T-cell (primary cell): ENCODE results near the gene AUH. TPM values are rescaled to one million over a fixed set of nuclear protein-coding genes. Genes with fewer than 3 reads are reported as not detected.
"Not testable (repeated sequence)": the region's sequence is repeated elsewhere in the genome, so short reads cannot be mapped to it uniquely, and the experiment has no call there.

Experiments used
- ATAC-seq, 4 experiments: fragments of 200-7000 bp in 3 of 4; fragments of 150-1000 bp in 1 of 4; cut with Tn5 transposase; replicated peaks in 1 of 4; 1 replicate in 3 of 4; 2 replicates in 1 of 4; pipeline ENCODE4 v1.10.0; 2021; ENCODE audit warnings: moderate library complexity in 3 of 4, mild to moderate bottlenecking in 2 of 4, moderate number of reproducible peaks in 1 of 4
- CTCF ChIA-PET, 2 donors: fragments of 300-600 bp; sonication (Branson Sonifier 250); formaldehyde crosslinking; loops; one replicate each; lab custom pipeline; 2022; ENCODE audit warnings: antibody characterized with exemption in 2 of 2; lab: Charles Lee
- POLR2A ChIA-PET, 2 donors: fragments of 300-600 bp; sonication (Branson Sonifier 250); formaldehyde crosslinking; loops; one replicate each; lab custom pipeline; 2022; ENCODE audit warnings: antibody characterized with exemption in 2 of 2; lab: Charles Lee
- DNase-seq, 35 experiments: peaks; one replicate each; pipeline versions ENCODE4 v3.0.0 to v3.0.0-alpha.2; 2013 to 2023
- H3K27ac ChIP-seq: one replicate; pipeline ENCODE4 v1.5.1; 2013; ENCODE audit warnings: low read length
- H3K27me3 ChIP-seq, 2 experiments: replicated peaks in 1 of 2; 1 replicate in 1 of 2; 2 replicates in 1 of 2; pipeline versions ENCODE4 v1.6.1 to v1.7.0; 2013; ENCODE audit warnings: low read length in 1 of 2, mixed read lengths in 1 of 2; ENCODE audit not compliant: control insufficient read depth in 2 of 2, insufficient read depth in 2 of 2; ENCODE audit errors: extremely low read depth in 1 of 2
- H3K36me3 ChIP-seq, 2 donors: 1 replicate in 1 of 2; 2 replicates in 1 of 2; pipeline versions ENCODE4 v1.6.1 to v1.7.0; 2013; ENCODE audit warnings: low read length in 1 of 2; ENCODE audit not compliant: control insufficient read depth in 2 of 2, insufficient read depth in 1 of 2; ENCODE audit errors: extremely low read depth in 1 of 2
- H3K4me1 ChIP-seq, 2 experiments: 1 replicate in 1 of 2; 2 replicates in 1 of 2; pipeline versions ENCODE4 v1.6.1 to v1.7.0; 2013; ENCODE audit warnings: low read length in 2 of 2, mixed read lengths in 1 of 2; ENCODE audit not compliant: insufficient read depth in 2 of 2, control insufficient read depth in 1 of 2; ENCODE audit errors: extremely low read depth in 1 of 2
- H3K4me3 ChIP-seq, 2 donors: 1 replicate in 1 of 2; 2 replicates in 1 of 2; pipeline versions ENCODE4 v1.5.1 to v1.7.0; 2013; ENCODE audit warnings: mild to moderate bottlenecking in 2 of 2, low read length in 1 of 2, moderate library complexity in 1 of 2; ENCODE audit not compliant: control insufficient read depth in 1 of 2; ENCODE audit errors: extremely low read depth in 1 of 2
- H3K9me3 ChIP-seq: 2 replicates; pipeline ENCODE4 v1.7.0; 2013
- H3K27ac Mint-ChIP-seq, 2 donors: one replicate each; pipeline ENCODE4 v1.8.0; 2020 to 2021; ENCODE audit warnings: mild to moderate bottlenecking in 2 of 2, mixed read lengths in 2 of 2
- H3K27me3 Mint-ChIP-seq, 2 donors: one replicate each; pipeline ENCODE4 v1.8.0; 2021 to 2022; ENCODE audit warnings: mixed read lengths in 2 of 2
- H3K36me3 Mint-ChIP-seq: one replicate; pipeline ENCODE4 v1.8.0; 2021; ENCODE audit warnings: mixed read lengths
- H3K4me1 Mint-ChIP-seq, 3 donors: one replicate each; pipeline ENCODE4 v1.8.0; 2020 to 2022; ENCODE audit warnings: mixed read lengths in 3 of 3, mild to moderate bottlenecking in 1 of 3
- H3K4me3 Mint-ChIP-seq, 3 donors: one replicate each; pipeline ENCODE4 v1.8.0; 2020 to 2022; ENCODE audit warnings: mild to moderate bottlenecking in 3 of 3, mixed read lengths in 3 of 3, moderate library complexity in 3 of 3
- H3K9me3 Mint-ChIP-seq, 3 donors: one replicate each; pipeline ENCODE4 v1.8.0; 2020 to 2022; ENCODE audit warnings: mixed read lengths in 3 of 3
- WGBS: methylation state at CpG from one replicate; pipeline ENCODE4 v1.1.5; 2013; ENCODE audit warnings: missing lambda C conversion rate; ENCODE audit not compliant: insufficient coverage; 5-methylcytosine and 5-hydroxymethylcytosine counted together
- total RNA-seq, 35 experiments: library from RNA in 6 of 35; stranded (reverse) in 6 of 35; fragments of 120-200 nt in 1 of 35; gene quantifications; one replicate each; pipeline versions ENCODE4 v1.2.1 to v1.2.4 and lab custom pipeline; 2013 to 2026

Gene AUH
- total RNA-seq, 5 donors from 2014 or later (not counting 1 experiment from before 2014, with no cell fraction given): 17.2 to 24.6 (median 21.6) TPM

DNA sequence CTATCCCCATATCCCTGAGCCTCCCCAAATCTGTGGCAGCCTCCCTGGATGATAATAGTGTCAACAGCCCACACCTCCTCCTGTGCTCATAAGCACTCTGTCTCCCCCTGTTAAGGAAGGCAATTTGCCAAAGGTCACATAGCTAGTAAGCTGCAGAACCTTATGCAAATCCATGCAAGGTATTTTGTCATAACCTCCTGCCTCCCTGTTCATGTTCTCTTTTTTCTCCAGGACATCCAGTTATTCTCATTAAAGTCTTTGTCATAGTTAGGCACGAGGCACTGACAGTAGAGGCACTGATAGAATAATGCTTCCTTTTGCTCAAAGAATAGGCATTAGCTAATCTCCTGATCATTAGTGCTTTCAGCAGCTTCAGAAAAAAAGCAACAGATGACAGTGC is 10.2 kb upstream of the AUH start:
- H3K27me3 Mint-ChIP-seq: peaks cover 0 to 7% of the 10 kb centered on the region in 2 donors
- no peaks in the 10 kb centered on the region for H3K9me3 ChIP-seq
- H3K27ac ChIP-seq: no peak overlapping the region
- H3K4me3 ChIP-seq: no peak overlapping the region
- peaks cover under 1% of the 10 kb centered on the region for H3K36me3 Mint-ChIP-seq
- no peaks in the 10 kb centered on the region for H3K4me1 ChIP-seq
- WGBS: no CpG with 5 or more reads among the region's 1 CpG
- ATAC-seq (no peak), DNase-seq (no peak)
- no peak overlapping the region for H3K27ac Mint-ChIP-seq
- no peaks in the 10 kb centered on the region for H3K36me3 ChIP-seq
- H3K4me1 Mint-ChIP-seq: peaks cover 0 to 3% (median 0%) of the 10 kb centered on the region in 3 donors
- H3K9me3 Mint-ChIP-seq: no peaks in the 10 kb centered on the region
- H3K4me3 Mint-ChIP-seq: no peak overlapping the region
- ChIA-PET POLR2A (interaction anchor here in 1 of 2 donors (0.6 kb wide), 1 partner anchor 54 kb away, joined by 7 read pairs; no protein-coding TSS in a partner anchor), CTCF (interaction anchor here (0.6 to 0.9 kb wide), 2 partner anchors 15 to 30 kb away, joined by 4 to 5 read pairs; no protein-coding TSS in a partner anchor)
- H3K27me3 ChIP-seq: peaks cover 0 to 7% of the 10 kb centered on the region in 2 experiments

DNA sequence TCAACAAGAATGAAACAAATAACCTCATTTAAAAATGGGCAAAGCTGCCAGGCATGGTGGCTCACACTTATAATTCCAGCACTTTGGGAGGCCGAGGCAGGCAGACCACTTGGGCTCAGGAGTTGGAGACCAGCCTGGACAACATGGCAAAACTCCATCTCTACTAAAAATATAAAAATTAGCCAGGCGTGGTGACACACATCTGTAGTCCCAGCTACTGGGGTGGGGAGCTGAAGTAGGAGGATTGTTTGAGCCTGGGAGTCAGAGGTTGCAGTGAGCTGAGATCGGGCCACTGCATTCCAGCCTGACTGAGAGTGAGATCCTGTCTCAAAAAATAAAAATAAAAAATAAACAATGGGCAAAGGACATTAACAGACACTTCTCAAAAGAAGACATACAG is 8.3 kb upstream of the AUH start:
- DNase-seq, ATAC-seq, H3K27me3 Mint-ChIP-seq, H3K36me3 ChIP-seq, H3K9me3 Mint-ChIP-seq, POLR2A ChIA-PET, H3K9me3 ChIP-seq, H3K27ac ChIP-seq, H3K4me1 ChIP-seq, H3K4me3 Mint-ChIP-seq, H3K27ac Mint-ChIP-seq, CTCF ChIA-PET, H3K4me3 ChIP-seq, H3K27me3 ChIP-seq, H3K36me3 Mint-ChIP-seq, H3K4me1 Mint-ChIP-seq: not testable (repeated sequence)
- no CpG with 5 or more reads among the region's 3 CpGs for WGBS

DNA sequence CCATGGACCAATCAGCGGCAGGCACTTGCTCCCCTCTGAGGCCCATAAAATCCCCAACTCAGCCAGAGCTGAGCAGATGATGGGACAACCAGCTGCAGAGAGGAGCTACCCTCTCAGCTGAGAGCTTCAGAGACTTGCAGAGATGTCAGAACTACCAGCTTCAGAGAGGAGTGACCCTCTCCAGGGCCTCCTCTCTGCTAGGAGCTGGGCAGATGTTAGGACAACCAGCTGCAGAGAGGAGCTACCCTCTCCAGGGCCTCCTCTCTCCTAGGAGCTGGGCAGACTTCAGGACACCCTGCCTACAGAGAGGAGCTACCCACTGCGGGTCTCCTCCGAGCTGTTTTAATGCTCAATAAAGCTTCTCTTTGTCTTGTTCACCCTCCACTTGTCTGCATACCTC is 3.0 kb upstream of the AUH start:
- Mint-ChIP-seq H3K27me3 (peaks cover 0 to 7% of the 10 kb centered on the region in 2 donors), H3K36me3 (peaks cover 3% of the 10 kb centered on the region), H3K9me3 (no peaks in the 10 kb centered on the region), H3K4me1 (peaks cover 20 to 25% (median 21%) of the 10 kb centered on the region in 3 donors), H3K4me3 (no peak overlapping the region), H3K27ac (no peak overlapping the region)
- Histone ChIP-seq H3K4me1 (peaks cover 10 to 18% of the 10 kb centered on the region in 2 experiments), H3K27ac (no peak overlapping the region), H3K36me3 (no peaks in the 10 kb centered on the region), H3K9me3 (no peaks in the 10 kb centered on the region), H3K4me3 (no peak overlapping the region), H3K27me3 (no peaks in the 10 kb centered on the region)
- POLR2A ChIA-PET: no interaction called here
- CTCF ChIA-PET: no interaction called here
- 100% methylated on average over 2 of the region's 3 CpGs for WGBS
- DNase-seq (no peak), ATAC-seq (no peak)

DNA sequence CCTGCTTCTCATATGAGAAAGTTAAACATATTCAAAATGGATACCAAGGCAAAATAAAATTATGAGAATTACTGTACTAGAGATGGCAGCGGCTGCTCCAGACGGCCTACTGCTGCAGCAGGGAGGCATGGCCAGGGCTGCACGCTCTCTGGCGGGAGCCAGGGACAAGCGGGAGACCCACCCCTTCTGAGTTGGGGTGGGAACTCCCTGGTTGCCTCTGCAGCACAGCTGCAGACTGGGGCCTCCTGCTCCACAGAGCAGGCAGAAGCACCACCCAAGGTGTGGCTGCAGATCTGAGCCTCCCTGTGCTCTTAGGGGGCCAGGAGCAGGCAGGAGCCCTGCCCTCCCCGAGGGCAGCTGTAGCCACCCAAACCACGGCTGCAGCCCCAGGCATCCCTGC is 2.3 kb upstream of the AUH start:
- Histone ChIP-seq H3K27me3 (no peaks in the 10 kb centered on the region), H3K36me3 (no peaks in the 10 kb centered on the region), H3K27ac (no peak overlapping the region), H3K4me1 (peaks cover 13 to 22% of the 10 kb centered on the region in 2 experiments), H3K9me3 (no peaks in the 10 kb centered on the region), H3K4me3 (no peak overlapping the region)
- CTCF ChIA-PET: no interaction called here
- ATAC-seq (no peak), DNase-seq (no peak)
- WGBS: 87% methylated on average over 7 of the region's 7 CpGs
- Mint-ChIP-seq H3K4me1 (peaks cover 26 to 32% (median 28%) of the 10 kb centered on the region in 3 donors), H3K9me3 (no peaks in the 10 kb centered on the region), H3K36me3 (peaks cover 6% of the 10 kb centered on the region), H3K27ac (no peak overlapping the region), H3K4me3 (peak overlapping the region in 1 of 3 donors; percentile 2), H3K27me3 (peaks cover 0 to 4% of the 10 kb centered on the region in 2 donors)
- POLR2A ChIA-PET: no interaction called here

DNA sequence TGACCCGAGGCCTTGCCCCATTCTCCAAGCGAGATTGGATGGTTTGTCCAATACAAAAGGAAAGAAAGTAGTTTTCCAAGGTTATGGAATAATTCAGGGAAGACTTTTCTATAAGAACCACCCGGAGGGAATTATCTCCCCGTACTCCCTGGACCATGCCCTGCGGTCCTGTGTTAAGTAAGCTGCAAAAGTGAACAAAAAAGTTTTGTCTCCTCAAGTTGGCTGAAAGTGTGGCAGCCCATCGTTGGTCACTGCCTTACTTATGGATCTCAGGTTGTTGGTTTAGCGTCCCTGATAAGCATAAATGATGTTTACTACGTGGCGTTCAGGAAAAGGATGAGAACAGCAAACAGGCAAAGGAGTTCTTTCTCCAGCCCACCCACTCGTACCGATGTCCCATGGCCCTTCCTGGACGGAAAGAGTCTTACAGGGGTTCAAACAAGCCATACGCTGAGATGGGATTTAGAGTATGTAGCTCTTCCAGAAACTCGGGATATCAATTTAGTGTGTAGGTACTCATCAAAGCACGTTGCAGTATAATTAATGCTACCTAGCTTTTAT is 413 bp upstream of the AUH start:
- CTCF ChIA-PET: interaction anchor here (0.7 to 1.2 kb wide), 3 partner anchors 63 to 375 kb away, joined by 3 to 5 read pairs (median 4); no protein-coding TSS in a partner anchor
- ATAC-seq (peak in 2 of 4 experiments; percentile 1 to 8), DNase-seq (peak in 1 of 35 experiments; percentile 1)
- Mint-ChIP-seq H3K4me1 (peaks cover 43 to 46% (median 45%) of the 10 kb centered on the region in 3 donors), H3K4me3 (peak overlapping the region; percentile 85 to 89 (median 87)), H3K27me3 (no peaks in the 10 kb centered on the region), H3K36me3 (peaks cover 14% of the 10 kb centered on the region), H3K9me3 (no peaks in the 10 kb centered on the region), H3K27ac (peak overlapping the region; percentile 78 to 88)
- H3K36me3 ChIP-seq: peaks cover 0 to 4% of the 10 kb centered on the region in 2 donors
- H3K9me3 ChIP-seq: no peaks in the 10 kb centered on the region
- no peaks in the 10 kb centered on the region for H3K27me3 ChIP-seq
- POLR2A ChIA-PET: no interaction called here
- 39% methylated on average over 2 of the region's 15 CpGs for WGBS
- peak overlapping the region; percentile 48 to 62 for H3K4me3 ChIP-seq
- peak overlapping the region; percentile 55 for H3K27ac ChIP-seq
- peaks cover 13 to 22% of the 10 kb centered on the region in 2 experiments for H3K4me1 ChIP-seq

DNA sequence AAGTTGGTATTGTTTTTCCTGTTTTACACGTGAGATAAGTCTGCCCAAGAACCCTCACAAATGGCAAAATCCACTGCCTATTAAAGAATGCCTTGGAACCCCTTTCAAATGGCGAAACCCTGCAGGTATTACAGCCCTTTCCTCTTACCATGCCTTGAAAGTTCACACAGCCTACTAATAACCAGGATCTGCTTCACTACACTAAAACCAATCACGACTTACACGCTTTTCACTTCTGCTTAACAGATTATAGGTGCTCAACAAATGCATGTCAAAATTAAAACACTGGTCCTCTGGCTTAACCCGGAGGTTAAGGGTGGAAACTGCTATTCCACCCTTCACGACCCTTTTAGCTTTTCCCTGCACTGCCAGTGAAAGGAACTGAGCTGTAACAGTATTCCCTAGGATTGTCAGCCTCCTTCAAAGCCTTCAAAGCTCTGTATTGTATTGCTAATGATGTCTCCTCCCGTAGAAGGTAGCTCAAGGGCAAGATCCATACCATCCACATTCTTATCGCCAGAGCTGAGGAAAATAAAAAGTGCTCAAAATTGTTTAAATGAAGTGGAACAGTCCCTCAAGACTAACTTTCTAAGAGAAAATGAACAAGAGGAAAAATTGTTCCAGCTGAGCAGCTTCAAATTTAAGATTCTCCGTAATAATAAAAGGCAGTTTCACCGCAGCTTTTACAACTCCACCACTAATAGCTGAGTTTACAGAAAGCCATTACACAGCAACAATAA is 997 bp downstream of the AUH start:
- CTCF ChIA-PET: interaction anchor here (0.5 to 1.0 kb wide), 8 partner anchors 28 to 1213 kb away, joined by 3 to 8 read pairs (median 4); no protein-coding TSS in a partner anchor
- ATAC-seq (no peak), DNase-seq (no peak)
- Histone ChIP-seq H3K36me3 (peaks cover 0 to 10% of the 10 kb centered on the region in 2 donors), H3K4me1 (peaks cover 15 to 22% of the 10 kb centered on the region in 2 experiments), H3K9me3 (no peaks in the 10 kb centered on the region), H3K4me3 (peak overlapping the region; percentile 62 to 94), H3K27me3 (no peaks in the 10 kb centered on the region), H3K27ac (peak overlapping the region; percentile 36)
- Mint-ChIP-seq H3K4me3 (peak overlapping the region; percentile 89 to 98 (median 92)), H3K9me3 (no peaks in the 10 kb centered on the region), H3K36me3 (peaks cover 23% of the 10 kb centered on the region), H3K27me3 (no peaks in the 10 kb centered on the region), H3K4me1 (peaks cover 53 to 58% (median 54%) of the 10 kb centered on the region in 3 donors), H3K27ac (peak overlapping the region; percentile 92 to 93)
- POLR2A ChIA-PET: interaction anchor here (0.5 to 1.0 kb wide), 3 partner anchors 37 to 1642 kb away, joined by 3 to 7 read pairs (median 4); no protein-coding TSS in a partner anchor
- WGBS: 59% methylated on average over 5 of the region's 10 CpGs
